Measurements from ENCODE around the gene BCL11B.
A peak's percentile ranks its signal among the peaks of the same experiment; 100 is the strongest.

The BCL11B gene

DNA sequence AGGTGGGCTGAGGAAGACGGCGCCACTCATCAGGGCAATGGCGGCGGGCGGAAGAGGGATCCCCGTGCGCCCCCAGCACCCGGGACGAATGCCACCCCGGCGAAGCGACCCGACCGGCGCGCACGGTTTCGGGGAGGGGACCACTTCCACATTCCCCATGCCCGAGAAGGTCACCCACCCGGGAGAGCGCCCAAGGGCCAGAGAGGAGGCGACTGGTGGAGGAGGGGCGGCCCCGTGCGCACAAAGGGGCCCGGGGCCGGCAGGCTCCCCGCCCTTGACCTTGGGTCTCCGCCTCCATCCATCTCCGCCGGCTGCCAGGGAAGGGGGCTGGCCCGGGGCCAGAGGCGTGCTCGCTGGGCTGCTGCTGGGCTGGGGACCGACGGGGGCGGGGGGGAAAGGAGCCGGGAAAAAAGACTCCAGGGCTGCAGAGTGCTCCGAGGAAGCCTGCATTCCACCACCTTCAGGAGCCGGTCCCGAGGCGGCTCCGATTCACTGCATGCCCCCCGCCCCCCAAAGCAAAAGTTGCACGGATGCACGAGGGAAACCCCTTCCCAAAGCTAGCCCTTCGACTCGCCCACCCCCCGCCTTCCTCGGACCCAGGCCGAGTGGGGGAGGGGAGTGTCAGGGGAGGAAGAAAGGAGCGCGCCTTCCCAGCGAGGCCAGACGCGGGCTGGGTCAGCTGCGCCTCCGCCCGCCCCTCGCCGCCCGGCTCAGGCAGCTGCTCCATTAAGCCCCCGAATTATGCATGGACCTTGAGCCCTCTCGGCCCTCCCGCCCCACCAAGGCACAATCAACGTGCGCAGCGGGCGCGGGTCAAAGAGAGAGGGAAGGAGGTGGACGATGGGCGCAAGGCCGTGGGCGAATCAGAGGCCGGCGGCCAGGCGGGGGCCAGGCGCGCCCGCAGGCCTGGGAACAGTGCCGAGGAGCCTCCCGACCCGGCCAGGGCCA, 26.2 kb downstream of the BCL11B start:
- DNase-seq (ENCODE audit: low read depth), result no peak
- in situ Hi-C loops (cut with HindIII; ENCODE audit: low sequenced_read_pairs), result no loop called here
- H3K4me3 ChIP-seq (ENCODE audit: low read depth, low read length), result peak overlapping the region; percentile 24
- TF ChIP-seq, protein P1, sequence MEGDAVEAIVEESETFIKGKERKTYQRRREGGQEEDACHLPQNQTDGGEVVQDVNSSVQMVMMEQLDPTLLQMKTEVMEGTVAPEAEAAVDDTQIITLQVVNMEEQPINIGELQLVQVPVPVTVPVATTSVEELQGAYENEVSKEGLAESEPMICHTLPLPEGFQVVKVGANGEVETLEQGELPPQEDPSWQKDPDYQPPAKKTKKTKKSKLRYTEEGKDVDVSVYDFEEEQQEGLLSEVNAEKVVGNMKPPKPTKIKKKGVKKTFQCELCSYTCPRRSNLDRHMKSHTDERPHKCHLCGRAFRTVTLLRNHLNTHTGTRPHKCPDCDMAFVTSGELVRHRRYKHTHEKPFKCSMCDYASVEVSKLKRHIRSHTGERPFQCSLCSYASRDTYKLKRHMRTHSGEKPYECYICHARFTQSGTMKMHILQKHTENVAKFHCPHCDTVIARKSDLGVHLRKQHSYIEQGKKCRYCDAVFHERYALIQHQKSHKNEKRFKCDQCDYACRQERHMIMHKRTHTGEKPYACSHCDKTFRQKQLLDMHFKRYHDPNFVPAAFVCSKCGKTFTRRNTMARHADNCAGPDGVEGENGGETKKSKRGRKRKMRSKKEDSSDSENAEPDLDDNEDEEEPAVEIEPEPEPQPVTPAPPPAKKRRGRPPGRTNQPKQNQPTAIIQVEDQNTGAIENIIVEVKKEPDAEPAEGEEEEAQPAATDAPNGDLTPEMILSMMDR (IDR thresholded peaks at IDR 0.05; ENCODE audit: low read depth, low read length, missing control alignments), result no peak

DNA sequence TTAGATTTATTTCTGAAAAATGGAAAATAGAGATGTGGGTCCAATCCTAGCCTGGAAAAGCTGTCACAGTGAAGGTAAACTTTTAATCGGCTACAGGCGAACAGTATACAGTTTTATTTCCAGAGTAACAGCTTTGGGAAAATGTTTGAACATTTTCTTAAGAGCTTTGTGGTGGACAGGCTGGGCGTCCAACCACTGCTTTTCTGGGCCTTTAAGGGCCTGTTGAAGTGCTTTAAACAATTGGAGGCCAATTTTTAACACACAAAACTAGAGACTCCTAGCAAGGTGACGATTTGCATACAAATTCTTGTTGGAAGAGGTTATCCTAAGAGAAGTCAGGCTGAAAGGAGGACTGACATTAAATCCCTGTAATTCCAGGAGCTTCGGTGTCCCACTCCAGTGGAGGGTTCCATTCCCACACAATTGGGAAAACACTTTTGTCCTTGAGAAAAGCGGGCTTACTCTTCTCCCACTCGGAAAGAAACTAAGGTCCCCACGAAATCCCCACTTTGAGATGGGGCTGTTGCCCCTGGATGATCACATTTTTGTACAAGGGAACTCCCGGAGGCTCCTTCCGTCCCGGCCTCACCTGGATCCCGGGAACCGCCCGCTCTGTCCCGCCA, 26.9 kb downstream of the BCL11B start:
- TF ChIP-seq, protein P1 (IDR thresholded peaks at IDR 0.05; ENCODE audit: low read depth, low read length, missing control alignments), result no peak
- in situ Hi-C loops (cut with HindIII; ENCODE audit: low sequenced_read_pairs), result no loop called here
- DNase-seq (ENCODE audit: low read depth), result no peak
- no peak overlapping the region for H3K4me3 ChIP-seq (ENCODE audit: low read depth, low read length)

DNA sequence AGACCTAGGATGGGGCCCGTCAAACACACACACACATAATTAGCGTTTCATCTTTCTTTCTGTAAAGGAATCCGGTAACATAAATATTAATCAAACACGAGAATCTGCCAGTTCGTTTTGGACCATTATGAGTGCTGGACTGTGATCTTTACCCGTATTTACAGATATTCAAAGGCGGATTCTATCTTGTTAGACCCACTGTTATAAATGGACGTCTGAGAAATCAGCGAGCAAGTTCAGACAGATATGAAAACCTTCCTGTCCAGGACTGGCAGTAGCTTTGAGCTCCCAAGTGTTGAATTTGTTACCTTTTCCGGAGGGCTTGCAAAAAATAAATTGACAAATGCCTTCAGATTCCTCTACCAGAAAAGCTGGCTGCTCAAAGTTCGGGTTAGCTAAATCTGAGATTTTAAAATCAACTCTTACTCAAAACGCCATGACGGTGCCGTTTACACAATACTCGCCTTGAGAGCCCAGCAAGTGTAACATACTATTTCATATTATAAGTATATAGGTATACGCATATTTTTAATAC, 27.6 kb downstream of the BCL11B start:
- no peak overlapping the region for H3K4me3 ChIP-seq (ENCODE audit: low read depth, low read length)
- in situ Hi-C loops (cut with HindIII; ENCODE audit: low sequenced_read_pairs), result no loop called here
- no peak for DNase-seq (ENCODE audit: low read depth)
- TF ChIP-seq, protein P1 (IDR thresholded peaks at IDR 0.05; ENCODE audit: low read depth, low read length, missing control alignments), result no peak

DNA sequence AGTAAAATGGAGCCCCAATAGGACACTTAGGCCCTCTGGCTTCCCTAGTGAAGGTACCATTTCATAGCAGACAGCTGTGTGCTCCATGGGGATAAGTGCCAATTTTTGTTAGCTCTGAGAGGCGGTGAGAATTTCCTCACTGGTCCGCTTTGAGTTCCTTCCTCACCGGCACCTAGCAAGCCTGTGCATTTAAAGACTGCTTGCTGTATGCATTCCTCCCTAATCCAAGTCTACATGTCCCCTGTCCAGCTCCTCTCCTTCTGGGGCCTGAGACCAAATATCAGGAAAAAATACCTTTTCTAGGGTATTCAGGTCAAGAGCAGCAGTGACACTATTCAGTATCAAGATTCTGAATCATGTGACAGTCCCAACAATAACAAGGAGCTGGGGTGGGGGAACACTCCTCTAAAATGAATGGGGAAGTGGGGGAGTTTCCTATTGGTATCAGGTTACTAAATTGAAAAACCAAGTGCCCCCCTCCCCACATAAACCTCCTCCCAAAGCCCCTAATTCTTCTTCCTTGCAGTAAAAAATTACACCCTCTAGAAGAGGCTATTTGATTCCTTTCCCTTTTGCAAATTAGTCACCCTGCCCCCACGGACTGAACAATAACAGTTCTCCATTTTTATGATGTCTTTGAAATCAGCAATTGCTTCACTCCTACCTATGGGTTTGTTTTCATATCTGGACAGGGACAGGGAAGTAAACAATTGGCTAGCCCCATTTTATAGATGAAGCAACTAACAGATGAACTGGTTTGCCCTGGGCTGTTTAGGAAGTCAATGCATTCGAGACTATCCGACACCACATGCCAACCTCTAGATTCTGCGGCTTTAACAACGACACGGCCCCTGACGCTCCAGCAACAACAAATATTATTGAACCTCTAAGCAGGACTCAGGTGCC, 28.9 kb downstream of the BCL11B start:
- in situ Hi-C loops (cut with HindIII; ENCODE audit: low sequenced_read_pairs), result no loop called here
- no peak for DNase-seq (ENCODE audit: low read depth)
- no peak overlapping the region for H3K4me3 ChIP-seq (ENCODE audit: low read depth, low read length)
- TF ChIP-seq, protein P1 (IDR thresholded peaks at IDR 0.05; ENCODE audit: low read depth, low read length, missing control alignments), result no peak

DNA sequence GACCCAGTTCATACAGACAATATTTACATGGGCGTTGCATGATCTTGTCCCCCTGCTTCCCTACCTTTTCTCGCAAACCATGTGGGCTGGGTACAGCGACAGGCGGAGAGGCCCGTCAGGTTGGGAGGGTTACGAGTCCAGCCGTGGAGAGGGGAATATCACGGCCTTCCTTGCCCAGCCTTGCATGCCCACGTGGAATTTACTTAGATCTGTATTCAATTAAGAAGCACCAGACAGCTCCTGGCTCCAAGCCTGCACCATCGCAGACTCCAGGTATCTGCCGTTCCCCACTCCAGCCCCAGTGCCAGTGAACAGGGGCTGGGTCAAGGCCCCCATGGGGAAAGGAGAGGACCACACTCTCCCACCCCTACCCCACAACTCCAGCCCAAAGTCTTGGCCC, 29.8 kb downstream of the BCL11B start:
- H3K4me3 ChIP-seq (ENCODE audit: low read depth, low read length), result no peak overlapping the region
- in situ Hi-C loops (cut with HindIII; ENCODE audit: low sequenced_read_pairs), result no loop called here
- TF ChIP-seq, protein P1 (IDR thresholded peaks at IDR 0.05; ENCODE audit: low read depth, low read length, missing control alignments), result no peak
- no peak for DNase-seq (ENCODE audit: low read depth)
